HG03060 (cell line): ENCODE data around the gene ZNF692.
"Not testable (repeated sequence)": the region's sequence is repeated elsewhere in the genome, so short reads cannot be mapped to it uniquely, and the experiment has no call there.

Source experiments
- ATAC-seq: cut with Tn5 transposase; IDR thresholded peaks from one replicate; pipeline ENCODE4 v1.9.1; 2021; ENCODE audit warnings: low read depth, moderate number of reproducible peaks; ENCODE audit not compliant: unreplicated experiment

Gene ZNF692

DNA sequence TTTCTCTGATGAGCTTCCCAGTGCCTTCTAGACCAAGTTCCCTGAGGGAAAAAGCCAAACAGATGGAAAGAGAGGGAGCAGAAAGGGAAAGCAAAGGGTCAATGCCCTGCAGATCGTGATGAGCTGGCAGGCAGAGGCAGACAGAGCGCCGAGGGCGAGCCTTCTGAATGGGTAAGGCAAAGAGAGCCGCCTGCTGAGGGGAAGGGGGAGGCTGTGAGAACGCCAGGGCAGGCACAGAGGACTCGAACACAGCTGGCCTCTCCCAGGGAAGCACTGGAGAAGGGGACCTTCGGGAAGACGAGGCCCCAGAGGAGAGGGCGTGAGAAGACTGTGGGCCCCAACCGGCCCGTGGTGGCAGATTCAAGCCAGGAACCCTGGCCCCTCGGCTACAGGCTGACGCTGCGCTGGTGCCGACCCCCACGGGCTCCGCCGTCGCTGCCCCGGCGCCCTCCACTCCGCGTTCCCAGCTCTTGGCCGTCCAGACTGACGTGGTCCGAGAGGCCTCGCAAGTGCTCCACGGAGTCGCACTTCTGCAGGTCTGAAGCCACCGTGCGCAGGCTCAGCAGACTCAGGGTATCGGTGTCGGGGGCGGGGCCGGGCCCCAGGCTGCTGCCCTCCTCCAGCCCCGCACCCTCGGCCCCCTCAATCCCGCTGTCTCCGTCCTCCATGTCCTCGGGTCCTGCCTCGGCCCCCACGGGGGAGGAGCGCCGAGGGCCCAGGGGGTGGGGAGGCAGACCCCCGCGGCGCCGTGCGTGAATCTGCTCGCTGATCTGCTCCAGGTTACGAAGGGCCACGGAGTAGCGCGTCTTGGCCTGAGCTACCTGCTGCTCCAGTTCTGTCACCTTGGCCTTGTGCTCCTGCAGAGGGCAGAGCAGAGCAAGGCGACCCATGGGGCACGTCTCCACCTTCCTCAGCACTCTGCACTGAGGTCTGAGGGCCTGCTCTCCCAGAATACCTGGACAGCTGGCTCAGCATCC lies 47.1 kb downstream of the ZNF692 start:
- ATAC-seq, result no peak

DNA sequence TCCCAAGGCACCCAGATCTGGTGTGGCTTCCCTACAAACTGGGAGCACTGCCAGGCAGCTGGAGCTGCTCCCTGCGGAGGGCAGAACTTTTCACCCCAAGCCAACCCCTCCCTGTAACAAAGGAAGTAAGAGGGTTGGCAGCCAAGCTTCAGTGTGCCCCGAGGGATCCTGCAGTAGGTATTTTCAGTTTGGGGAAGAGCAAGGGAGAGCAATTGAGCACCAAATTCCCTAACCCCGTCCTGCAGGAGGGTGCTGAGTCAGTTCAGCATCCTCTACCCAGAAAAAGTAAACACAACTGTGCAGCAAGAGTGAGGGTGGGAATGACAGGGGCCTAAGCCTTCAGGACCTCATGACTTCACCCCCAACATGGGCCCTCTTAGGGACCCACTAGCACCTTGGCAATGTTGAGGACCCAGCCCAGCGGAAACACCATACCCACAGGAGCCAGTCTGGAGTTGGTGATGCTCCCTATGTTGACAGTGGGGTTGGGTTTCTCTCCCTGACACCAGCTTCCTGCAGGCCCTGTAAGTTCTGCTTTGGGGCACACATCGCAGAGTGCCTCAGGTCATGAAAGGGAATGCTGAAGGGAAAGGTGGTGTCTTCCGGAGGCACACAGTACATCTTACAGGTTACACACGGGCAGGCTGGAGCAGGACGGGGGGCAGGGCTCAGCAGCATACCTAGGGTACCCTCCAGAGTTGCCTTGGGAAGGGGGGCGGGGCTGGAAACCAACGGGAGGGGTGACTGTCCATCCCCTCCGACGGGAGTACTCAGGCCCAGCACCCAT lies 48.0 kb downstream of the ZNF692 start:
- no peak for ATAC-seq

DNA sequence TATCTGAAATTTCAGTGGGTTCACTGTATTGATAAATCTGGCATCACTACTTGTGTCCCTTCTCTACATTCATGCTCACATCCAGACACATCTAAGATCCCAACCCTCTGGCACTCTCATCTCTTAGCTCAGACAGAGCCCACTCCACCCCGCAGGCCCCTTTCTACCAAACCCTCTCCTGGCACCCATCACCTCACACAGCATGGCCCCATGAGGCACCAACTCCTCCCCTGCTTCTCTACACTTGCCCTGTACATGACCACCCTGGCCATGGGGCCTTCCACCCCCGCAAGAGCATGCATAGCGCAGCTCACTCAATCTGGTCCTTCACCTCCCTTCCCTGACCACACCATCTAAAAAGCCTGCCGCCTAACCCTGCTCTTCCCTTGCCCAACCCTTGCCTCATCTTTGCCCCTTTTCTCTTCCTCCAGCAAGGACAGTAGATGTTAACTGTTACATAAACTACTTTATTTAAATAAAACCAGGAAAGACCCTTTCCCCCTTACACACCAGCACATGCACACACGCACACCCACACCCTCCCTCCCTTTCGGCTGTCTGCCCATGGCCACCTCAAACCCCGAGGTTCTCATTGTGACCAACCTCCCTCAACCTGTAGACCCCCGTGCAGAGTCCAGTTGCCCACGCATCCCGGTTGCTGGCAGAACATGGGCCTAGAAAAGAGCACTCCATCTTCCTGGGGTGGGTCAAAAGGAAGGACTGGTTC lies 48.7 kb downstream of the ZNF692 start:
- no peak for ATAC-seq

GRCh38 chr1:248808876-248809275 lies 50.0 kb downstream of the ZNF692 start:
- ATAC-seq, result no peak

DNA sequence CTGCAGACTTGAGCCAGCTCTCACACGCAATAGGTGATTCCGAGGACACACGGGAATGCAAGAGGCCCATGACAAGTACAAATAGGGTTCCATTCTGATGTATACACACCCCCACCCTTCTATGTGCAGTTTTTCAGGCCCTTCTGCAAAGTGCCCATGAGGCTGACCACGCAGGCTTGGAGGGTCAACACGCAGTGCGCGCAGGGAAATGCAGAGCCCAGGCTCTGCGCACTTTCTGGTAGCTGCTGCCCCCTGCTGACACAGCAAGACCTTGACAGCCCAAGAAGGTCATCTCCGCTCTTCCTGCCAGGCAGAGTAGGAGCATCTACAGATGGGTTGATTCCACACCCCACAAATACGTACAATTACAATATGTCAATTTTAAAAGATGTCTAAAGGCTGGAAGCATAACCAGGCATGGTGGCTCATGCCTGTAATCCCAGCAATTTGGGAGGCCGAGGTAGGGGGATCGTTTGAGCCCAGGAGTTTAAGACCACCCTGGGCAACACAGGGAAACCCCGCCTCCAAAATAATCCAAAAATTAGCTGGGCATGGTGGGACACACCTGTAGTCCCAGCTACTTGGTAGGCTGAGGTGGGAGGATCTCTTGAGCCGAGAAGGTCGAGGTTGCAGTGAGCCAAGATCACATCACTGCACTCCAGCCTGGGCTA lies 51.7 kb downstream of the ZNF692 start:
- ATAC-seq, result no peak

- ATAC-seq, result no peak
Measured at GRCh38 chr1:248805876-248806275, 53.0 kb downstream of the ZNF692 start.

- peak; percentile 96 for ATAC-seq
Measured at GRCh38 chr1:248804771-248805681, 53.9 kb downstream of the ZNF692 start.

DNA sequence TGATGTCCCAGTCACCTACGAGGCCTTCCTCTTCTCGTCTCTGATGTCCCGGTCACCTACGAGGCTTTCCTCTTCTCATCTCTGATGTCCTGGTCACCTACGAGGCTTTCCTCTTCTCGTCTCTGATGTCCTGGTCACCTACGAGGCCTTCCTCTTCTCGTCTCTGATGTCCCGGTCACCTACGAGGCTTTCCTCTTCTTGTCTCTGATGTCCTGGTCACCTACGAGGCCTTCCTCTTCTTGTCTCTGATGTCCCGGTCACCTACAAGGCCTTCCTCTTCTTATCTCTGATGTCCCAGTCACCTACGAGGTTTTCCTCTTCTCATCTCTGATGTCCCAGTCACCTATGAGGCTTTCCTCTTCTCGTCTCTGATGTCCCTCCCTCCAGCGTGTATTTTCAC lies 55.4 kb downstream of the ZNF692 start:
- not testable (repeated sequence) for ATAC-seq

DNA sequence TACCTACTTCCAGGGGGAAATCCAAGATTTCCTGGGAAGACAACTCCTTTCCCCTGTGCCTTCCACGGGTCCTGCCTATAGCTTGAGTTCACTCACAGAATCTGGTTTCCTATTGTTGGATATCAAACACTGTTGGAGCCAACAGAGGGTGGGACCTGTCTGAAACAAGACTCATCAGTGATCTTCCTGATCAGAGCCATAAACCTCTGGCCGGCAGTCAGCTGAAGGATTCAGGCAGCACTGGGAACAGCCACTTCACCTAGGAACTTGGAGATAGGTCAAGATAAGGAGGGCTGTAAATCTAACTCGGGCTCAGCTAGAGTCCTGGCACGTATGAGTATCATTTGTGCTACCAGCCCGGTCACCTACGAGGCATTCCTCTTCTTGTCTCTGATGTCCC lies 56.4 kb downstream of the ZNF692 start:
- ATAC-seq, result no peak

DNA sequence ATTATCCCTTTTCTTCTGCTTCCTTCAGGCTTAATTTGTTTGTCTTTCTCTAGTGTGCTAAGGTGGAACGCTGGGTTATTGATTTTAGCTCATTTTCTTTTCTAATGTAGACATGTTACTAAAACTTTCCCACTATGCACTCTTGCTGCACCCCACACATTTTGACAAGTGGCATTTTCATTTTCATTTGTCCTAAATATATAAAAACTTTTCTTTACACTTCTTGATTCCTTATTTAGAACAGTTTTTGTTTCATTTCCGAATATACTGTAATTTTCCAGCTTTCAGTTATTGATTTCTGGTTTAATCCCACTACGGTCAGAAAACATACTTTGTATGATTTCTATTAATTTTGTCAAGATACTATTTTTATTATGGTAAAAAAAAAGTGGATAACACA lies 58.4 kb downstream of the ZNF692 start:
- no peak for ATAC-seq
